Immature natural killer cell (primary cell): Measurements from ENCODE around the gene ACAD8. TPM values are rescaled to one million over a fixed set of nuclear protein-coding genes. Genes with fewer than 3 reads are reported as not detected.

Experiments
- DNase-seq, 3 donors: peaks; one replicate each; pipeline ENCODE4 v3.0.0; 2022; ENCODE audit warnings: mixed read lengths in 1 of 3
- H3K27ac Mint-ChIP-seq, 6 donors: one replicate each; pipeline ENCODE4 v1.8.0; 2020; ENCODE audit warnings: mixed read lengths in 6 of 6, mild to moderate bottlenecking in 5 of 6, inconsistent platforms in 4 of 6, moderate library complexity in 3 of 6
- H3K27me3 Mint-ChIP-seq, 3 donors: one replicate each; pipeline ENCODE4 v1.8.0; 2020 to 2021; ENCODE audit warnings: low read depth in 3 of 3, mild to moderate bottlenecking in 3 of 3, mixed read lengths in 3 of 3, moderate library complexity in 3 of 3, inconsistent platforms in 1 of 3
- H3K36me3 Mint-ChIP-seq, 3 donors: one replicate each; pipeline ENCODE4 v1.8.0; 2020; ENCODE audit warnings: mixed read lengths in 3 of 3, inconsistent platforms in 2 of 3, mild to moderate bottlenecking in 2 of 3
- H3K4me1 Mint-ChIP-seq, 2 donors: one replicate each; pipeline ENCODE4 v1.8.0; 2020; ENCODE audit warnings: inconsistent platforms in 2 of 2, mild to moderate bottlenecking in 2 of 2, mixed read lengths in 2 of 2, moderate library complexity in 1 of 2
- H3K4me3 Mint-ChIP-seq, 5 donors: one replicate each; pipeline ENCODE4 v1.8.0; 2020; ENCODE audit warnings: mild to moderate bottlenecking in 5 of 5, mixed read lengths in 5 of 5, inconsistent platforms in 3 of 5, moderate library complexity in 3 of 5
- H3K9me3 Mint-ChIP-seq, 6 donors: one replicate each; pipeline ENCODE4 v1.8.0; 2020; ENCODE audit warnings: mild to moderate bottlenecking in 6 of 6, mixed read lengths in 6 of 6, inconsistent platforms in 4 of 6, moderate library complexity in 3 of 6
- polyA plus RNA-seq, 3 donors: library from polyadenylated mRNA; unstranded; fragments of 300-500 nt; fragmentation: Illumina TruSeq; gene quantifications; one replicate each; pipeline ENCODE4 v1.2.3, GENCODE V29; 2021

ACAD8 gene
- 10 to 100 TPM; 16.3 to 34.4 (median 22.7) TPM for polyA plus RNA-seq

- Mint-ChIP-seq H3K36me3 (peaks cover under 1 to 13% (median 3%) of the 10 kb centered on the region in 3 donors), H3K27me3 (peaks cover 0 to 1% (median 0%) of the 10 kb centered on the region in 3 donors), H3K4me1 (peaks cover 23 to 43% of the 10 kb centered on the region in 2 donors), H3K4me3 (peak within 1 kb of the TSS; percentile 90 to 98 (median 96)), H3K27ac (peak within 1 kb of the TSS; percentile 61 to 92 (median 85)), H3K9me3 (no peaks in the 10 kb centered on the region)
- peak; percentile 93 to 94 (median 93) for DNase-seq
These were observed at the start of gene ACAD8, which contains the start of gene THYN1 for GRCh38 chr11:134253188-134253993. Gene ACAD8 (plus strand): TSS chr11:134253568. CDS start chr11:134253601, 33 bp downstream. Gene THYN1 (minus strand): TSS chr11:134253352. CDS start chr11:134252882, 470 bp downstream.

- no peak overlapping the region for H3K27ac Mint-ChIP-seq
- H3K36me3 Mint-ChIP-seq, result peaks cover 19 to 58% (median 35%) of the 10 kb centered on the region in 3 donors
- H3K4me1 Mint-ChIP-seq, result no peaks in the 10 kb centered on the region
- DNase-seq, result no peak
- no peaks in the 10 kb centered on the region for H3K9me3 Mint-ChIP-seq
- no peaks in the 10 kb centered on the region for H3K27me3 Mint-ChIP-seq
- no peak overlapping the region for H3K4me3 Mint-ChIP-seq
These were observed 47.6 kb upstream of the ACAD8 start for GRCh38 chr11:134205729-134206128.

- Mint-ChIP-seq H3K36me3 (peaks cover 18 to 55% (median 34%) of the 10 kb centered on the region in 3 donors), H3K27ac (no peak overlapping the region), H3K4me1 (no peaks in the 10 kb centered on the region), H3K27me3 (no peaks in the 10 kb centered on the region), H3K9me3 (no peaks in the 10 kb centered on the region), H3K4me3 (no peak overlapping the region)
- DNase-seq, result no peak
These were observed 47.2 kb upstream of the ACAD8 start for GRCh38 chr11:134206185-134206584.

GRCh38 chr11:134207538-134208239 lies 45.7 kb upstream of the ACAD8 start:
- no peaks in the 10 kb centered on the region for H3K9me3 Mint-ChIP-seq
- no peaks in the 10 kb centered on the region for H3K4me1 Mint-ChIP-seq
- H3K4me3 Mint-ChIP-seq, result no peak overlapping the region
- no peak overlapping the region for H3K27ac Mint-ChIP-seq
- no peaks in the 10 kb centered on the region for H3K27me3 Mint-ChIP-seq
- DNase-seq, result peak; percentile 48 to 66 (median 56)
- peaks cover 7 to 47% (median 24%) of the 10 kb centered on the region in 3 donors for H3K36me3 Mint-ChIP-seq

- H3K36me3 Mint-ChIP-seq, result peaks cover 18 to 25% (median 19%) of the 10 kb centered on the region in 3 donors
- H3K4me3 Mint-ChIP-seq, result no peak overlapping the region
- DNase-seq, result no peak
- peaks cover 0 to 3% (median 0%) of the 10 kb centered on the region in 3 donors for H3K27me3 Mint-ChIP-seq
- H3K27ac Mint-ChIP-seq, result no peak overlapping the region
- H3K9me3 Mint-ChIP-seq, result no peaks in the 10 kb centered on the region
- no peaks in the 10 kb centered on the region for H3K4me1 Mint-ChIP-seq
These were observed 37.5 kb upstream of the ACAD8 start for GRCh38 chr11:134215836-134216235.

GRCh38 chr11:134216816-134217215 lies 36.6 kb upstream of the ACAD8 start:
- Mint-ChIP-seq H3K9me3 (no peaks in the 10 kb centered on the region), H3K36me3 (peaks cover 16 to 25% (median 18%) of the 10 kb centered on the region in 3 donors), H3K4me1 (peaks cover 0 to under 1% of the 10 kb centered on the region in 2 donors), H3K27ac (no peak overlapping the region), H3K4me3 (no peak overlapping the region), H3K27me3 (peaks cover 0 to 3% (median 0%) of the 10 kb centered on the region in 3 donors)
- no peak for DNase-seq

- Mint-ChIP-seq H3K4me3 (peak overlapping the region; percentile 93 to 97 (median 96)), H3K4me1 (peaks cover 48 to 53% of the 10 kb centered on the region in 2 donors), H3K9me3 (no peaks in the 10 kb centered on the region), H3K36me3 (peaks cover 11 to 24% (median 20%) of the 10 kb centered on the region in 3 donors), H3K27me3 (peaks cover 10 to 23% (median 13%) of the 10 kb centered on the region in 3 donors), H3K27ac (peak overlapping the region; percentile 73 to 96 (median 88))
- no peak for DNase-seq
These were observed 30.2 kb upstream of the ACAD8 start for GRCh38 chr11:134223121-134223520.

GRCh38 chr11:134223836-134224709 lies 29.3 kb upstream of the ACAD8 start, which contains the start of the genes NCAPD3 and VPS26B:
Gene NCAPD3 (minus strand): TSS chr11:134223967. CDS start chr11:134223926, 41 bp downstream.
Gene VPS26B (plus strand): TSS chr11:134224671. CDS start chr11:134225123, 452 bp downstream.
- Mint-ChIP-seq H3K27me3 (peaks cover 10 to 23% (median 13%) of the 10 kb centered on the region in 3 donors), H3K4me1 (peaks cover 57 to 62% of the 10 kb centered on the region in 2 donors), H3K4me3 (peak within 1 kb of the TSS; percentile 96 to 97 (median 96)), H3K36me3 (peaks cover 3 to 15% (median 11%) of the 10 kb centered on the region in 3 donors), H3K9me3 (no peaks in the 10 kb centered on the region), H3K27ac (peak within 1 kb of the TSS; percentile 96 to 98 (median 97))
- peak; percentile 94 to 96 (median 96) for DNase-seq

- Mint-ChIP-seq H3K36me3 (peaks cover 0 to 14% (median 11%) of the 10 kb centered on the region in 3 donors), H3K4me1 (peaks cover 67 to 71% of the 10 kb centered on the region in 2 donors), H3K27ac (peak overlapping the region; percentile 76 to 92 (median 84)), H3K4me3 (peak overlapping the region; percentile 95 to 97 (median 96)), H3K27me3 (peaks cover 11 to 25% (median 13%) of the 10 kb centered on the region in 3 donors), H3K9me3 (no peaks in the 10 kb centered on the region)
- DNase-seq, result peak in 2 of 3 donors; percentile 30 to 34
These were observed 28.4 kb upstream of the ACAD8 start for GRCh38 chr11:134224710-134225664.

GRCh38 chr11:134226806-134227325 lies 26.5 kb upstream of the ACAD8 start:
- Mint-ChIP-seq H3K36me3 (peaks cover 0 to 8% (median 8%) of the 10 kb centered on the region in 3 donors), H3K27me3 (peaks cover 11 to 25% (median 13%) of the 10 kb centered on the region in 3 donors), H3K4me1 (peaks cover 85 to 89% of the 10 kb centered on the region in 2 donors), H3K9me3 (peaks cover 0 to 1% (median 0%) of the 10 kb centered on the region in 6 donors), H3K4me3 (peak overlapping the region; percentile 64 to 97 (median 95)), H3K27ac (peak overlapping the region in 2 of 6 donors; percentile 10)
- no peak for DNase-seq

- Mint-ChIP-seq H3K27ac (peak overlapping the region in 4 of 6 donors; percentile 0 to 76 (median 16)), H3K4me3 (peak overlapping the region; percentile 44 to 87 (median 70)), H3K4me1 (peaks cover 89 to 91% of the 10 kb centered on the region in 2 donors), H3K36me3 (peaks cover 0 to 8% (median 8%) of the 10 kb centered on the region in 3 donors), H3K27me3 (peaks cover 13 to 25% (median 16%) of the 10 kb centered on the region in 3 donors), H3K9me3 (peaks cover 0 to 1% (median 0%) of the 10 kb centered on the region in 6 donors)
- peak; percentile 53 to 71 (median 62) for DNase-seq
These were observed 24.7 kb upstream of the ACAD8 start for GRCh38 chr11:134228625-134229024.
